Ishikawa (cell line): Measurements from ENCODE around the gene ACSM3.

Experiments used
- CEBPB ChIP-seq: IDR thresholded peaks from 2 replicates; pipeline ENCODE4 v1.6.1; 2012
- CREB1 ChIP-seq: IDR thresholded peaks from 2 replicates; pipeline ENCODE4 v1.6.1; 2012; ENCODE audit warnings: low read depth
- EGR1 ChIP-seq: IDR thresholded peaks from 2 replicates; pipeline ENCODE4 v1.6.1; 2012
- EP300 ChIP-seq: IDR thresholded peaks from 2 replicates; pipeline ENCODE4 v1.6.1; 2012; ENCODE audit warnings: borderline replicate concordance
- FOXM1 ChIP-seq: IDR thresholded peaks from 2 replicates; pipeline ENCODE4 v1.6.1; 2012; ENCODE audit warnings: low read depth, borderline replicate concordance
- MAX ChIP-seq: IDR thresholded peaks from 2 replicates; pipeline ENCODE4 v1.6.1; 2012
- NFIC ChIP-seq: IDR thresholded peaks from 2 replicates; pipeline ENCODE4 v1.6.1; 2012
- RAD21 ChIP-seq: IDR thresholded peaks from 2 replicates; pipeline ENCODE4 v1.6.1; 2012; ENCODE audit warnings: low read depth
- TCF12 ChIP-seq: IDR thresholded peaks from 2 replicates; pipeline ENCODE4 v1.6.1; 2012; ENCODE audit warnings: low read depth
- TEAD4 ChIP-seq: IDR thresholded peaks from 2 replicates; pipeline ENCODE4 v1.6.1; 2012
- USF1 ChIP-seq: IDR thresholded peaks from 2 replicates; pipeline ENCODE4 v1.6.1; 2012
- YY1 ChIP-seq: IDR thresholded peaks from 2 replicates; pipeline ENCODE4 v1.6.1; 2012; ENCODE audit warnings: low read depth
- ZBTB7A ChIP-seq: IDR thresholded peaks from 2 replicates; pipeline ENCODE4 v1.6.1; 2012; ENCODE audit warnings: low read depth
- TF ChIP-seq, protein P1 (sequence below): IDR thresholded peaks from 2 replicates; pipeline ENCODE4 v1.6.1; 2012; ENCODE audit warnings: low read depth, mild to moderate bottlenecking

DNA sequence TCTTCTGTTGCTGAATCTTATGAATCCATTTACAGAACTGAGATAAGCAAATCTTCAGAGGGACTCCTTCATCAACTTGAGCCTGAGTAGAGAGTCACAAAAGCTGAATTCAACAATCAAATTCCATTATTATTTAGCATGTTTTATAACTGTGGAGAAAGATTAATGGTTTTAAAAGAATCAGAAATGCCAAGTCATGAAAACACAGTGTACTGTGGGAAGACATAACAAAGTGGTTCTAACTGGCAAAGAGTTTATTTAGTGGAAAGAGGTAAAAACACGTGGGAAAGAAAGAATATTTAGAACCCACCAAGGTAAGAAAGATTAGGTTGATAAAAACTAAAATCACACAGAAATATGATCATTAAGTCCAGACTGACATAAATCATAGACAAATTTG is 37.5 kb downstream of the ACSM3 start:
- no peak for TF ChIP-seq TCF12
- no peak for TF ChIP-seq CREB1
- no peak for TF ChIP-seq NFIC
- TF ChIP-seq EGR1: no peak
- TF ChIP-seq ZBTB7A: no peak
- no peak for TF ChIP-seq CEBPB
- TF ChIP-seq YY1: no peak
- no peak for TF ChIP-seq EP300
- TF ChIP-seq MAX: no peak
- TF ChIP-seq, protein P1, sequence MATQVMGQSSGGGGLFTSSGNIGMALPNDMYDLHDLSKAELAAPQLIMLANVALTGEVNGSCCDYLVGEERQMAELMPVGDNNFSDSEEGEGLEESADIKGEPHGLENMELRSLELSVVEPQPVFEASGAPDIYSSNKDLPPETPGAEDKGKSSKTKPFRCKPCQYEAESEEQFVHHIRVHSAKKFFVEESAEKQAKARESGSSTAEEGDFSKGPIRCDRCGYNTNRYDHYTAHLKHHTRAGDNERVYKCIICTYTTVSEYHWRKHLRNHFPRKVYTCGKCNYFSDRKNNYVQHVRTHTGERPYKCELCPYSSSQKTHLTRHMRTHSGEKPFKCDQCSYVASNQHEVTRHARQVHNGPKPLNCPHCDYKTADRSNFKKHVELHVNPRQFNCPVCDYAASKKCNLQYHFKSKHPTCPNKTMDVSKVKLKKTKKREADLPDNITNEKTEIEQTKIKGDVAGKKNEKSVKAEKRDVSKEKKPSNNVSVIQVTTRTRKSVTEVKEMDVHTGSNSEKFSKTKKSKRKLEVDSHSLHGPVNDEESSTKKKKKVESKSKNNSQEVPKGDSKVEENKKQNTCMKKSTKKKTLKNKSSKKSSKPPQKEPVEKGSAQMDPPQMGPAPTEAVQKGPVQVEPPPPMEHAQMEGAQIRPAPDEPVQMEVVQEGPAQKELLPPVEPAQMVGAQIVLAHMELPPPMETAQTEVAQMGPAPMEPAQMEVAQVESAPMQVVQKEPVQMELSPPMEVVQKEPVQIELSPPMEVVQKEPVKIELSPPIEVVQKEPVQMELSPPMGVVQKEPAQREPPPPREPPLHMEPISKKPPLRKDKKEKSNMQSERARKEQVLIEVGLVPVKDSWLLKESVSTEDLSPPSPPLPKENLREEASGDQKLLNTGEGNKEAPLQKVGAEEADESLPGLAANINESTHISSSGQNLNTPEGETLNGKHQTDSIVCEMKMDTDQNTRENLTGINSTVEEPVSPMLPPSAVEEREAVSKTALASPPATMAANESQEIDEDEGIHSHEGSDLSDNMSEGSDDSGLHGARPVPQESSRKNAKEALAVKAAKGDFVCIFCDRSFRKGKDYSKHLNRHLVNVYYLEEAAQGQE: no peak
- TF ChIP-seq USF1: no peak
- TF ChIP-seq RAD21: no peak
- TF ChIP-seq FOXM1: no peak
- no peak for TF ChIP-seq TEAD4
